Mammary epithelial cell (primary cell): Measurements from ENCODE around the gene SH3BP1.

Source experiments
- CTCF ChIP-seq, 2 donors: IDR thresholded peaks in 1 of 2; conservative IDR thresholded peaks in 1 of 2; 2 replicates each; pipeline ENCODE4 v1.5.1; 2011 to 2012; ENCODE audit warnings: inconsistent platforms in 2 of 2, low read length in 2 of 2, mild to moderate bottlenecking in 2 of 2, control low read depth in 1 of 2, low read depth in 1 of 2; ENCODE audit not compliant: insufficient read depth in 1 of 2; ENCODE audit errors: extremely low read depth in 1 of 2
- EZH2 ChIP-seq: IDR thresholded peaks from 2 replicates; pipeline ENCODE4 v1.6.1; 2012; ENCODE audit warnings: low read length, inconsistent platforms, borderline replicate concordance

- TF ChIP-seq EZH2 (no peak), CTCF (conservative IDR thresholded peaks at IDR 0.05 in 1 of 2, IDR thresholded peaks at IDR 0.05 in 1 of 2; ENCODE audit: extremely low read depth in 1 of 2, insufficient read depth in 1 of 2, low read depth in 1 of 2, low read length in 2 of 2) (no peak)
These were observed 20.6 kb downstream of the SH3BP1 start for GRCh38 chr22:37659897-37660708.
